ENCODE measurements around the gene GMPR.

Gene GMPR

DNA sequence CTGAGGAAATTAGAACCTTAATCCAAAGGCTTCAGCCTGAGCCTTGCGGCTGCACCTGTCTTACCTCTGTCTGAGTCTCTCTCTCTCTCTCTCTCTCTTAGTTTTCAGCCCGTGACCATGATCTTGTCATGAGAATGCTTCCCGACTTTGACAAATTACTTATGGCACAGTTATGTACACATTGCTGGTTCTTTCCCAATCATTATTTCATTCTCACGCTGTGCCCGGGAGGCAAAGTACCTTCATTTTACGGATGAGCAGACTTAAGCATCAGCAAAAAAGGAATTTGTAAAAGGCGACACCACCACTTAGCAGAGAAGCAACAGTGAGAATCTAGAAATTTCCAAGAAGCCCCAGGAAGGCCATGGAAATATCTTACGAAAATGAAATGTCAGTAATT is 54.6 kb downstream of the GMPR start:
- H3K4me3 ChIP-seq, result no peak overlapping the region
- no peak overlapping the region for H3K27ac ChIP-seq
- no peaks in the 10 kb centered on the region for H3K4me1 ChIP-seq
- H3K27me3 ChIP-seq, result no peaks in the 10 kb centered on the region
- intact Hi-C loops (cut with DNase I; ENCODE audit: low total_unique reads), result no loop called here
- no peaks in the 10 kb centered on the region for H3K9me3 ChIP-seq
- TF ChIP-seq, protein P1, sequence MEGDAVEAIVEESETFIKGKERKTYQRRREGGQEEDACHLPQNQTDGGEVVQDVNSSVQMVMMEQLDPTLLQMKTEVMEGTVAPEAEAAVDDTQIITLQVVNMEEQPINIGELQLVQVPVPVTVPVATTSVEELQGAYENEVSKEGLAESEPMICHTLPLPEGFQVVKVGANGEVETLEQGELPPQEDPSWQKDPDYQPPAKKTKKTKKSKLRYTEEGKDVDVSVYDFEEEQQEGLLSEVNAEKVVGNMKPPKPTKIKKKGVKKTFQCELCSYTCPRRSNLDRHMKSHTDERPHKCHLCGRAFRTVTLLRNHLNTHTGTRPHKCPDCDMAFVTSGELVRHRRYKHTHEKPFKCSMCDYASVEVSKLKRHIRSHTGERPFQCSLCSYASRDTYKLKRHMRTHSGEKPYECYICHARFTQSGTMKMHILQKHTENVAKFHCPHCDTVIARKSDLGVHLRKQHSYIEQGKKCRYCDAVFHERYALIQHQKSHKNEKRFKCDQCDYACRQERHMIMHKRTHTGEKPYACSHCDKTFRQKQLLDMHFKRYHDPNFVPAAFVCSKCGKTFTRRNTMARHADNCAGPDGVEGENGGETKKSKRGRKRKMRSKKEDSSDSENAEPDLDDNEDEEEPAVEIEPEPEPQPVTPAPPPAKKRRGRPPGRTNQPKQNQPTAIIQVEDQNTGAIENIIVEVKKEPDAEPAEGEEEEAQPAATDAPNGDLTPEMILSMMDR (IDR thresholded peaks at IDR 0.05), result no peak
- H3K36me3 ChIP-seq, result peaks cover 11 to 66% (median 21%) of the 10 kb centered on the region in 3 donors
- no peak for DNase-seq

DNA sequence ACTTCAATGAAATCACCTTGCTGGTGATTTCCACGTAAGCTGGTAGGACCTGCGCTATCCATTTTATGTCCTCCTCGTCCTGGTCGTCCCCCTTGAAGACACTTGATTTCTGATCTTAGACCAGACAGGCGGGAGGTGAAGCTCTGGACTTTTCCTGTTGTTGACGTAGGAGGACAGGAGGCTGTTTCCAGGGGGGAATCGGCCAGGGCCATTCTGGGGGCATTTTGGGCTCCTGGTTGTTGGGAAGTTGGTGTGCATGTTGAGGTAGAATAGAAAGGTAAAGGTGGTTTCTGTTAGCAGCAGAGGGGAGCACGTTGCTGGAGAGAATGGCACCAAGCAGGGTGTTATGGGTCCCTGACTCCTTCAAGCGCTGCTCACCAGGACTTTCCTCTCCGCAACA is 56.0 kb downstream of the GMPR start:
- Histone ChIP-seq H3K27ac (no peak overlapping the region), H3K4me3 (no peak overlapping the region), H3K9me3 (no peaks in the 10 kb centered on the region), H3K4me1 (no peaks in the 10 kb centered on the region), H3K36me3 (peaks cover 16 to 74% (median 29%) of the 10 kb centered on the region in 3 donors), H3K27me3 (no peaks in the 10 kb centered on the region)
- TF ChIP-seq, protein P1 (IDR thresholded peaks at IDR 0.05), result no peak
- intact Hi-C loops (cut with DNase I; ENCODE audit: low total_unique reads), result no loop called here
- DNase-seq, result no peak

DNA sequence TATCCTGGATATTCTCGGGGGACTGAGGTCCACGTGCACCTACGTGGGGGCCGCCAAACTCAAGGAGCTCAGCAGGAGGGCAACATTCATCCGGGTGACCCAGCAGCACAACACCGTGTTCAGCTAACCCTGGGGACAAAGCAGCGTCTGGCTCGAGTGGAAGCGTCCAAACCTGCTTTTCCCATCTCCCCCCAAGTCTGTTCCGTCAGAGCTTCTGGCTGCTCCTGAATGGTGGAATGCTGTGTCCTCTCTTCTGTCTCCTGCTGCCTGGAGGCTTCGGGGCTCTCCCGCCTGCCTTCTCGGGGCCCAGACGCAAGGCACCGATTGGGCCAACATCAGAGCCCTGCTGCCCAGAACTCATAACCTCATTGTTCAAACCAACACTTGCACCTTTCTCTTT is 56.7 kb downstream of the GMPR start:
- peaks cover 16 to 73% (median 29%) of the 10 kb centered on the region in 3 donors for H3K36me3 ChIP-seq
- H3K9me3 ChIP-seq, result no peaks in the 10 kb centered on the region
- TF ChIP-seq, protein P1 (IDR thresholded peaks at IDR 0.05), result no peak
- intact Hi-C loops (cut with DNase I; ENCODE audit: low total_unique reads), result no loop called here
- no peak overlapping the region for H3K4me3 ChIP-seq
- no peaks in the 10 kb centered on the region for H3K4me1 ChIP-seq
- peak in 1 of 2 donors; percentile 37 for DNase-seq
- no peak overlapping the region for H3K27ac ChIP-seq
- H3K27me3 ChIP-seq, result no peaks in the 10 kb centered on the region

DNA sequence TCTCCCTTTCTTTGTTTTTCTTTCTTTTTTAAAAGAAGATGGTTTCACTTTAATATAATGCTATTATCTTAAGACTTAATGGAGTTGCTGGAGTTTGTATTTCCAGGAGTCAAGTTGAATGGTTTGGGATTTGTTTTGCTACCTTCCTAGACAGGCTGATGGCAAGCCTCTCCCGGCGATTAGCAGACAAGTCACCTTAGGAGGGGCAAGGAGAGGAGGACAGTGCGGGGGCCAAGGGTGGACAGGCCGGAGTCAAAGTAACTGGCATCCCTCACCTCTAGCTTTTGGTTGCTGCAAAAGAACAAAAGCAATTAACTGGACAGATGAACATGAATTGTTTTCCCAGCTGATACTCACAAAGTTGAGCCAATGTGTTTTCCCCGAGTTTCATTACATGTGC is 57.1 kb downstream of the GMPR start:
- DNase-seq, result peak in 1 of 2 donors; percentile 20
- Histone ChIP-seq H3K27me3 (no peaks in the 10 kb centered on the region), H3K36me3 (peaks cover 16 to 69% (median 29%) of the 10 kb centered on the region in 3 donors), H3K4me1 (no peaks in the 10 kb centered on the region), H3K9me3 (no peaks in the 10 kb centered on the region), H3K4me3 (no peak overlapping the region), H3K27ac (no peak overlapping the region)
- intact Hi-C loops (cut with DNase I; ENCODE audit: low total_unique reads), result no loop called here
- TF ChIP-seq, protein P1 (IDR thresholded peaks at IDR 0.05), result no peak

DNA sequence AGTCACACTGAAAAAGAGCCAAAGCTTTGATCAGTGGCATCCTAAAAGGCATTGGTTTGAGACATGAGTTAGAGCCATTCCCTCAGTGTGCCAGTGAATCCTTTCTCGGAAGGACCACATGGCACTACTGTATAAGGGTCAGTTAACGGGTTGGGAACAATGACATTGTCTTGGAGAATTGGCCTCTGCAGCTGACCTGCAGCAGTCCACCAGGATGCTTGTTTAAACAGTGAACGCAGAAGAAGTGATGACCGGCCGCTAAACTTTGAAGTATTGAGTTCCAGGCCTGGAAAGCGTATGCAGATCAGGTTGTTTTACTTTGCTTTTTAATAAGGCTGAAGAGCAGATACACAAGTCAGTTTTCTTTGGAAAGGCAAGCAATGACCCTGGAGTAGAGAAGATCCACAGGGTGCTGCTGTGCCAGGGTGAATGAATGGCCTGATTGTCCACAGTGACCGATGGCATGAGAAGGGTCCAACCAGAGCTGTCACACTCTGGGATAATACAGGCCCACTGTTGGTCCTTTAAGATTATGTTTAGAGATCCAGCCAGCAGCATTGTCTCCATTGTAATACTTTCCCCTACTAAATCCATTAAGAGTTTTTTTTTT is 57.8 kb downstream of the GMPR start:
- Histone ChIP-seq H3K27me3 (no peaks in the 10 kb centered on the region), H3K4me3 (no peak overlapping the region), H3K36me3 (peaks cover 16 to 62% (median 24%) of the 10 kb centered on the region in 3 donors), H3K27ac (no peak overlapping the region), H3K9me3 (no peaks in the 10 kb centered on the region), H3K4me1 (no peaks in the 10 kb centered on the region)
- intact Hi-C loops (cut with DNase I; ENCODE audit: low total_unique reads), result no loop called here
- TF ChIP-seq, protein P1 (IDR thresholded peaks at IDR 0.05), result no peak
- DNase-seq, result peak in 1 of 2 donors; percentile 58

Measured in tibial artery (tissue), 4 donors.